ENCODE measurements around the gene AKIRIN2. TPM values are rescaled to one million over a fixed set of nuclear protein-coding genes. Genes with fewer than 3 reads are reported as not detected.

Gene AKIRIN2
- total and polyA plus RNA-seq, 2 of the 13 experiments (the other 11 are each of a cell fraction or from before 2014, with no cell fraction given), result 15.6 to 23.4 TPM

GRCh38 chr6:87671555-87672029 lies 30.4 kb downstream of the AKIRIN2 start (continued):
- TF ChIP-seq ZNF260 (CRISPR knock-in tag; IDR thresholded peaks at IDR 0.05; ENCODE audit: borderline replicate concordance, low read depth) (no peak), ZNF460 (CRISPR knock-in tag; IDR thresholded peaks at IDR 0.05; ENCODE audit: borderline replicate concordance) (no peak), FOSL1 (CRISPR knock-in tag; IDR thresholded peaks at IDR 0.05; ENCODE audit: borderline replicate concordance) (no peak), CCDC6 (CRISPR knock-in tag; IDR thresholded peaks at IDR 0.05) (peak; percentile 86), REL (CRISPR knock-in tag; conservative IDR thresholded peaks at IDR 0.05) (no peak), ZNF850 (CRISPR knock-in tag; conservative IDR thresholded peaks at IDR 0.05) (no peak), SNAPC5 (CRISPR knock-in tag; IDR thresholded peaks at IDR 0.05; ENCODE audit: borderline replicate concordance) (peak; percentile 88; the same call in 1 of the 2 replicates), ZNF597 (CRISPR knock-in tag; IDR thresholded peaks at IDR 0.05) (no peak), ZNF280D (CRISPR knock-in tag; IDR thresholded peaks at IDR 0.05) (peak; percentile 70; the same call in 1 of the 2 replicates), HOXA9 (CRISPR knock-in tag; IDR thresholded peaks at IDR 0.05; ENCODE audit: borderline replicate concordance) (no peak), ZMYM2 (CRISPR knock-in tag; IDR thresholded peaks at IDR 0.05) (peak; percentile 84), ZNF639 (CRISPR knock-in tag; conservative IDR thresholded peaks at IDR 0.05) (peak; percentile 58; the same call in 1 of the 2 replicates), ZSCAN21 (CRISPR knock-in tag; IDR thresholded peaks at IDR 0.05; ENCODE audit: borderline replicate concordance) (peak; percentile 82), BCLAF1 (IDR thresholded peaks at IDR 0.05) (no peak), ZNF749 (CRISPR knock-in tag; IDR thresholded peaks at IDR 0.05; ENCODE audit: borderline replicate concordance) (peak; percentile 85; the same call in 1 of the 2 replicates), ZNF484 (CRISPR knock-in tag; IDR thresholded peaks at IDR 0.05; ENCODE audit: borderline replicate concordance, low read depth) (no peak), GMEB2 (CRISPR knock-in tag; IDR thresholded peaks at IDR 0.05; ENCODE audit: low read depth) (no peak), ZFAT (CRISPR knock-in tag; conservative IDR thresholded peaks at IDR 0.05) (no peak; the same call in 1 of the 2 replicates), JDP2 (CRISPR knock-in tag; IDR thresholded peaks at IDR 0.05; ENCODE audit: borderline replicate concordance) (peak; percentile 78; the same call in 1 of the 2 replicates)
